Dermis blood vessel endothelial cell (primary cell): ENCODE measurements around the gene LIPA. TPM values are rescaled to one million over a fixed set of nuclear protein-coding genes. Genes with fewer than 3 reads are reported as not detected.

Experiments
- total RNA-seq: library from RNA; depleted of rRNA; stranded (reverse); fragments of >200 nt; gene quantifications from 2 replicates; pipeline ENCODE4 v1.2.3, GENCODE V29; 2014

LIPA gene
- total RNA-seq, 1 donor from 2014 or later = 101 TPM

Other genes starting within 250 kb of the LIPA start
- 3.1 and 3.8 TPM in 2 replicates for gene CH25H, start 44.5 kb downstream of the LIPA start, total RNA-seq
- gene IFIT2, start 50.3 kb upstream of the LIPA start, total RNA-seq = 9.6 and 23.7 TPM in 2 replicates
- gene IFIT3, start 76.2 kb upstream of the LIPA start, total RNA-seq = 14.1 and 14.3 TPM in 2 replicates
- gene IFIT1B, start 126.3 kb upstream of the LIPA start, total RNA-seq = not detected in 2 replicates
- gene IFIT1, start 140.8 kb upstream of the LIPA start, total RNA-seq = 2.2 and 2.6 TPM in 2 replicates
- 12.4 and 20.3 TPM in 2 replicates for gene IFIT5, start 162.8 kb upstream of the LIPA start, total RNA-seq